H1 (cell line): ENCODE data around the gene ASIP. TPM values are rescaled to one million over a fixed set of nuclear protein-coding genes. Genes with fewer than 3 reads are reported as not detected.

Experiments
- CTCF ChIA-PET: fragments of 300-600 bp; sonication (Branson Sonifier 250); formaldehyde crosslinking; loops from one replicate; lab custom pipeline; 2021; ENCODE audit not compliant: partially characterized antibody; lab: Charles Lee
- POLR2A ChIA-PET: fragments of 300-600 bp; sonication (Branson Sonifier 250); formaldehyde crosslinking; loops from one replicate; lab custom pipeline; 2021; ENCODE audit warnings: inconsistent platforms; ENCODE audit not compliant: partially characterized antibody; lab: Charles Lee
- DNase-seq, 2 experiments: peaks; one replicate each; pipeline versions ENCODE4 v3.0.0 to v3.0.0-alpha.2; 2010 to 2022; ENCODE audit warnings: low spot score in 2 of 2, low read depth in 1 of 2, mixed read lengths in 1 of 2
- FAIRE-seq: peaks from 2 replicates; lab custom pipeline; 2011; peaks lifted over from hg19 to GRCh38; lab: Jason Lieb, UNC
- H2AFZ ChIP-seq: 2 replicates; pipeline ENCODE4 v1.8.1; 2012; ENCODE audit warnings: low read length, inconsistent platforms
- H2AK5ac ChIP-seq: 2 replicates; pipeline ENCODE4 v1.6.1; 2013; ENCODE audit warnings: low read depth, low read length
- H2BK120ac ChIP-seq: replicated peaks from 2 replicates; pipeline ENCODE3; 2013; ENCODE audit warnings: low read depth, low read length, inconsistent platforms
- H2BK12ac ChIP-seq: 2 replicates; pipeline ENCODE4 v1.6.1; 2013; ENCODE audit warnings: low read depth, low read length
- H2BK15ac ChIP-seq: 2 replicates; pipeline ENCODE4 v1.6.1; 2013; ENCODE audit warnings: low read length
- H2BK20ac ChIP-seq: 2 replicates; pipeline ENCODE4 v1.6.1; 2013; ENCODE audit warnings: low read length
- H2BK5ac ChIP-seq: 2 replicates; pipeline ENCODE4 v1.6.1; 2013; ENCODE audit warnings: low read depth, low read length
- H3K14ac ChIP-seq: 2 replicates; pipeline ENCODE4 v1.6.1; 2013; ENCODE audit warnings: inconsistent platforms; ENCODE audit not compliant: insufficient read length
- H3K18ac ChIP-seq: 2 replicates; pipeline ENCODE4 v1.6.1; 2013; ENCODE audit warnings: low read length; ENCODE audit errors: extremely low read depth
- H3K23ac ChIP-seq: 2 replicates; pipeline ENCODE4 v1.6.1; 2013; ENCODE audit warnings: inconsistent platforms; ENCODE audit not compliant: insufficient read length
- H3K23me2 ChIP-seq: 2 replicates; pipeline ENCODE4 v1.6.1; 2013; ENCODE audit warnings: low read depth, low read length
- H3K27ac ChIP-seq: 2 replicates; pipeline ENCODE4 v1.6.1; 2011; ENCODE audit warnings: low read depth, low read length, inconsistent platforms
- H3K27me3 ChIP-seq, 4 experiments: replicated peaks in 1 of 4; 1 replicate in 1 of 4; 2 replicates in 3 of 4; pipeline versions ENCODE4 v1.6.1 to v1.8.1; 2011 to 2013; ENCODE audit warnings: low read length in 3 of 4, mild to moderate bottlenecking in 3 of 4, inconsistent platforms in 2 of 4, mixed read lengths in 2 of 4, moderate library complexity in 1 of 4; ENCODE audit not compliant: control insufficient read depth in 3 of 4, insufficient read depth in 3 of 4; ENCODE audit errors: extremely low read depth in 1 of 4
- H3K36me3 ChIP-seq, 4 experiments: 2 replicates each; pipeline versions ENCODE4 v1.6.1 to v1.8.1; 2011 to 2013; ENCODE audit warnings: mild to moderate bottlenecking in 4 of 4, low read length in 3 of 4, moderate library complexity in 2 of 4, control low read depth in 1 of 4, inconsistent platforms in 1 of 4; ENCODE audit not compliant: insufficient read depth in 4 of 4, control insufficient read depth in 2 of 4
- H3K4ac ChIP-seq: replicated peaks from 2 replicates; pipeline ENCODE3; 2013; ENCODE audit warnings: low read length, low read depth, mixed read lengths, inconsistent platforms; ENCODE audit not compliant: insufficient read length
- H3K4me1 ChIP-seq, 4 experiments: replicated peaks in 1 of 4; 1 replicate in 1 of 4; 2 replicates in 3 of 4; pipeline versions ENCODE4 v1.6.1 to v1.8.1; 2011 to 2013; ENCODE audit warnings: low read length in 3 of 4, inconsistent platforms in 2 of 4, mixed read lengths in 1 of 4; ENCODE audit not compliant: insufficient read depth in 4 of 4, control insufficient read depth in 3 of 4
- H3K4me2 ChIP-seq, 2 experiments: 2 replicates each; pipeline versions ENCODE4 v1.6.1 to v1.8.1; 2011 to 2013; ENCODE audit warnings: low read depth in 2 of 2, low read length in 2 of 2, control low read depth in 1 of 2, inconsistent platforms in 1 of 2, mild to moderate bottlenecking in 1 of 2; ENCODE audit not compliant: insufficient read depth in 1 of 2
- H3K4me3 ChIP-seq, 4 experiments: fragments of 200-600, 300-600 bp in 1 of 4; sonication (generic), shearing (Covaris generic), sonication (Bioruptor Twin) in 1 of 4; 2 replicates each; pipeline versions ENCODE4 v1.5.1 to v1.8.1; 2011 to 2016; ENCODE audit warnings: low read length in 4 of 4, low read depth in 3 of 4, control low read depth in 2 of 4, inconsistent platforms in 2 of 4, mild to moderate bottlenecking in 2 of 4, mixed read lengths in 1 of 4, moderate library complexity in 1 of 4; ENCODE audit not compliant: insufficient read depth in 2 of 4; ENCODE audit errors: extremely low read depth in 1 of 4
- H3K56ac ChIP-seq: replicated peaks from 2 replicates; pipeline ENCODE3; 2013; ENCODE audit warnings: low read depth, mild to moderate bottlenecking, mixed read lengths, low read length, inconsistent platforms; ENCODE audit not compliant: insufficient read length
- H3K79me1 ChIP-seq: 2 replicates; pipeline ENCODE4 v1.6.1; 2013; ENCODE audit warnings: low read depth, low read length, control low read depth
- H3K79me2 ChIP-seq, 2 experiments: 2 replicates each; pipeline versions ENCODE4 v1.6.1 to v1.8.1; 2012 to 2013; ENCODE audit warnings: low read length in 2 of 2, mild to moderate bottlenecking in 2 of 2, inconsistent platforms in 1 of 2; ENCODE audit not compliant: insufficient read depth in 2 of 2, control insufficient read depth in 1 of 2
- H3K9ac ChIP-seq, 4 experiments: replicated peaks in 1 of 4; 1 replicate in 1 of 4; 2 replicates in 3 of 4; pipeline versions ENCODE4 v1.6.1 to v1.8.1; 2011 to 2013; ENCODE audit warnings: low read depth in 3 of 4, low read length in 3 of 4, control low read depth in 2 of 4, mild to moderate bottlenecking in 2 of 4, moderate library complexity in 2 of 4, inconsistent platforms in 1 of 4; ENCODE audit errors: extremely low read depth in 1 of 4
- H3K9me3 ChIP-seq, 2 experiments: 2 replicates each; pipeline versions ENCODE4 v1.6.1 to v1.8.1; 2012 to 2013; ENCODE audit warnings: mild to moderate bottlenecking in 2 of 2, moderate library complexity in 2 of 2, control low read depth in 1 of 2, inconsistent platforms in 1 of 2, low read depth in 1 of 2, low read length in 1 of 2, mixed read lengths in 1 of 2; ENCODE audit not compliant: insufficient read depth in 2 of 2
- H4K20me1 ChIP-seq, 2 experiments: replicated peaks in 1 of 2; 2 replicates each; pipeline versions ENCODE3 to v1.8.1; 2011 to 2013; ENCODE audit warnings: inconsistent platforms in 2 of 2, low read length in 2 of 2, mild to moderate bottlenecking in 1 of 2; ENCODE audit not compliant: insufficient read depth in 2 of 2, control insufficient read depth in 1 of 2
- H4K5ac ChIP-seq: 2 replicates; pipeline ENCODE4 v1.6.1; 2013; ENCODE audit warnings: low read length, low read depth, mixed read lengths, inconsistent platforms; ENCODE audit not compliant: insufficient read length
- H4K8ac ChIP-seq: 2 replicates; pipeline ENCODE4 v1.8.0; 2013; ENCODE audit warnings: mild to moderate bottlenecking, moderate library complexity, low read length, inconsistent platforms; ENCODE audit not compliant: insufficient read depth; ENCODE audit errors: extremely low read depth
- H4K91ac ChIP-seq: replicated peaks from 2 replicates; pipeline ENCODE3; 2013; ENCODE audit warnings: low read length, mixed read lengths, inconsistent platforms; ENCODE audit not compliant: insufficient read length
- CTBP2 ChIP-seq: IDR thresholded peaks from 2 replicates; pipeline ENCODE4 v1.7.0; 2011; ENCODE audit warnings: borderline replicate concordance, mild to moderate bottlenecking, moderate library complexity, mixed read lengths, low read length; ENCODE audit not compliant: insufficient read depth, insufficient read length
- PHF8 ChIP-seq: fragments of 200-600 bp; sonication (generic); conservative IDR thresholded peaks from 2 replicates; pipeline ENCODE4 v1.7.1; 2012; ENCODE audit warnings: low read depth, mild to moderate bottlenecking, inconsistent platforms, low read length, moderate library complexity
- POLR2AphosphoS5 ChIP-seq: IDR thresholded peaks from 2 replicates; pipeline ENCODE4 v1.6.1; 2011; ENCODE audit warnings: low read depth, low read length
- YY1 ChIP-seq: IDR thresholded peaks from 2 replicates; pipeline ENCODE4 v1.6.1; 2011; ENCODE audit warnings: low read depth, mild to moderate bottlenecking, low read length
- WGBS, 2 experiments: shearing (Covaris generic) in 1 of 2; methylation state at CpG; one replicate each; pipeline versions ENCODE4 v1.1.6 to v1.1.7; 2013 to 2015; ENCODE audit warnings: low lambda C conversion rate in 2 of 2, mixed read lengths in 2 of 2, inconsistent platforms in 1 of 2, low coverage in 1 of 2, missing lambda C conversion rate in 1 of 2; ENCODE audit not compliant: insufficient replicate concordance in 2 of 2, insufficient coverage in 1 of 2, insufficient read length in 1 of 2; ENCODE audit errors: extremely low coverage in 1 of 2, missing lambda C conversion rate in 1 of 2; 5-methylcytosine and 5-hydroxymethylcytosine counted together
- polyA plus RNA-seq, 7 experiments: library from polyadenylated mRNA; depleted of rRNA in 3 of 7; stranded (reverse) in 5 of 7; unstranded in 2 of 7; fragments of >200 nt in 5 of 7; fragments of 200-250 nt in 2 of 7; gene quantifications; 1 replicate in 5 of 7; 2 replicates in 1 of 7; 4 replicates in 1 of 7; pipeline versions ENCODE4 v1.2.1 to v1.2.3, GENCODE V29; 2011 to 2013; ENCODE audit warnings: missing spikeins in 2 of 7, mixed read lengths in 2 of 7
- total RNA-seq: library from RNA; stranded (reverse); fragmentation: NEBNext Ultra II Directional; extraction: Animal tissue kit (Norgen Biotek cat#: 25700); gene quantifications from 2 replicates; pipeline ENCODE4 v1.2.1, GENCODE V29; 2021

The ASIP gene
- total and polyA plus RNA-seq, 2 of the 8 experiments (the other 6 are each of a cell fraction or from before 2014, with no cell fraction given) = not detected

DNA sequence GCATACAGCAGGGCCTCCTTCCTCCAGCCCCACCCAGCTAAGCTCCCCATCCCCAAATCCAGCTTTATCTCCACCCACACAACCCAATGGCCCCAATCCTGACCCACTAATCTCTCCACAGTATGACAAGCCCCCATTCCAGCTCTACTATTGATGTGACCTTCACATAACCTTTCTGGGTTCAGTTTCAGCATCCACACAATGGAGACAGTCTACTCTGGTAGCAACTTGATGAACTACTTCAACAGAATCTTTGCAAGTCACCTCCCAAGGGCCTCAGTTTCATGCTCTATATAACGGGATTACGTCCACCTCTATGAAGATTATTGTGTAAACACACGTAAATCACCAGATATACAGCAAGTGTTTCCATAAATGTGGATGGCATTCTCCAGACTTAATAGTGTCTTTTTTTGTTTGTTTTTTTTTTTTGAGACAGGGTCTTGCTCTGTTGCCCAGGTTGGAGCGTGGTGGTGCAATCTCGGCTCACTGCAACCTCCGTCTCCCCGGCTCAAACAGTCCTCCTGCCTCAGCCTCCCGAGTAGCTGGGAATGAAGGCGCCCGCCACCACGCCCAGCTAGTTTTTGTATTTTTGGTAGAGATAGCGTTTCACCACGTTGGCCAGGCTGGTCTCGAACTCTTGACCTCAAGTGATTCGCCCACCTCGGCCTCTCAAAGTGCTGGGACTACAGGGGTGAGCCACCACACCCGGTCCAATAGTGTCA is 60.5 kb downstream of the ASIP start:
- ChIA-PET CTCF (interaction anchor here (0.7 to 2.8 kb wide), 9 partner anchors 10 to 839 kb away, joined by 3 to 18 read pairs (median 4); no protein-coding TSS in a partner anchor), POLR2A (interaction anchor here (0.6 to 4.3 kb wide), 30 partner anchors 8 to 402 kb away, joined by 3 to 29 read pairs (median 4); partner anchors contain the start of genes DYNLRB1, ITCH and TP53INP2)
- H3K9me3 ChIP-seq = no peaks in the 10 kb centered on the region
- FAIRE-seq = no peak
- H3K14ac ChIP-seq = no peak overlapping the region
- H3K27ac ChIP-seq = no peak overlapping the region
- no peak overlapping the region for H4K5ac ChIP-seq
- H3K9ac ChIP-seq = peak overlapping the region in 3 of 4 experiments; percentile 68 to 91 (median 71); a peak in 4 of 7 replicates
- peaks cover 19 to 26% of the 10 kb centered on the region in 2 experiments for H4K20me1 ChIP-seq
- peaks cover 3 to 9% (median 7%) of the 10 kb centered on the region in 4 experiments; a peak in 6 of 7 replicates for H3K4me1 ChIP-seq
- H3K4me3 ChIP-seq = peak overlapping the region; percentile 69 to 94 (median 86)
- no peak overlapping the region for H2BK12ac ChIP-seq
- peak overlapping the region; percentile 86 to 94 for H3K4me2 ChIP-seq
- peaks cover 13% of the 10 kb centered on the region for H3K79me1 ChIP-seq
- no peak overlapping the region for H2AFZ ChIP-seq
- H2AK5ac ChIP-seq = peak overlapping the region; percentile 94
- H4K91ac ChIP-seq = no peak overlapping the region
- H3K23ac ChIP-seq = no peak overlapping the region
- H2BK120ac ChIP-seq = no peak overlapping the region
- peaks cover 24 to 56% of the 10 kb centered on the region in 2 experiments for H3K79me2 ChIP-seq
- H2BK20ac ChIP-seq = no peak overlapping the region
- H2BK15ac ChIP-seq = no peak overlapping the region
- H3K23me2 ChIP-seq = peaks cover 4% of the 10 kb centered on the region; the same call in 1 of the 2 replicates
- H3K18ac ChIP-seq = no peak overlapping the region
- H3K27me3 ChIP-seq = no peaks in the 10 kb centered on the region
- H3K56ac ChIP-seq = no peak overlapping the region
- H3K36me3 ChIP-seq = peaks cover 0 to 4% (median 0%) of the 10 kb centered on the region in 4 experiments; a peak in 5 of 8 replicates
- H4K8ac ChIP-seq = no peak overlapping the region
- no peak for DNase-seq
- peak overlapping the region; percentile 68; the same call in 1 of the 2 replicates for H2BK5ac ChIP-seq
- 91% methylated on average over 16 of the region's 17 CpGs; no CpG with 5 or more reads in 1 of the 2 experiments for WGBS, 2 experiments
- H3K4ac ChIP-seq = no peak overlapping the region
- no peak for TF ChIP-seq POLR2AphosphoS5
- no peak for TF ChIP-seq PHF8
- TF ChIP-seq CTBP2 = no peak
- TF ChIP-seq YY1 = no peak
